Measurements from ENCODE around the gene DENND1A. TPM values are rescaled to one million over a fixed set of nuclear protein-coding genes. Genes with fewer than 3 reads are reported as not detected.
"Not testable (repeated sequence)": the region's sequence is repeated elsewhere in the genome, so short reads cannot be mapped to it uniquely, and the experiment has no call there.

The DENND1A gene
- polyA plus RNA-seq, 3 donors = 18.8 to 23.1 (median 20.9) TPM

DNA sequence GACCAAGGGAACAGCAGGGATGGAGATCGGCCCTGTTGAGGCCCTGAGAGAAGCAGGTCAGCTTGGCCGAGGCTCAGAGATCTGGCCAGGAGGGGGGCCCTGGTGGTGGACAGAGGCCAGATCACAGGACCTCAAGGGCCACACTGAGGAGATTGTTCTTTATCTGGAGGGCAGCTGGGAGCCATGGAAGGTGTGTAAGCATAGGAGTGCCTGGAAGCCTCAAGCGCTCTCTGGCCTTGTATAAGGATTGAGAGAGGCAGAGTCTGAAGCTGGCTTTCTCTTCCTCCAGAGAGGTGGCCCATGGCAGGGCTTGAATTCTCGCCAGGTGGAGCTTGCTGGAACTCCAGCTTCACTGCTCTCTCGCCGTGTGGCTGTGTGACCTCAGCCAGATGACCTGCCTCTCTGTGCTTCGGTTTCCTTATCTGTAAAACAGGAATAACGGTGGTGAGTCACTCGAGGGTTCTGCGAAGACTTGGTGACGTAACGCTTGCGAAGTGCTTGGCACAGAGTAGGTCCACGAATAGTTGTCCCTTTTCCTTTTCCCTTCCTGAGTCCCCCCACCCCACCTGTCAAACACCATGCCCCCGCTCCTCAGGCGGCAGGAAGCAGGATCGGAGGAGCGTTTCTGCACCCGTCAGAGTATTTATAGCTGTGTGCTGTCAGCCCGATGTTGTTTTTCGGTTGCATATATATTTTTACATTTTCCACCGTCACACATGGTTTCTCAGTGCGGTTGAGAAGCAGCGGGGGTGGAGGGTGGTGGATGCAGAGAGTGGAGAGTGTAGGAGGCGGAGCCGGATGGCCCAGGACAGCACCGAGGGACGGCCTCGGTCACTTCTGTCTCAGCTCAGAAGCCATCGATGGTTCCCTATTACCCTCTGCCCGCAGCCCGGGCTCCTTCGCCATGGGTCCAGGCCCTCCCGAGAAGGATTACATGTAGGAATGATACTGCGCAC is 590.9 kb downstream of the DENND1A start:
- no peak for DNase-seq (ENCODE audit: low read depth in 3 of 3, low spot score in 2 of 3)

DNA sequence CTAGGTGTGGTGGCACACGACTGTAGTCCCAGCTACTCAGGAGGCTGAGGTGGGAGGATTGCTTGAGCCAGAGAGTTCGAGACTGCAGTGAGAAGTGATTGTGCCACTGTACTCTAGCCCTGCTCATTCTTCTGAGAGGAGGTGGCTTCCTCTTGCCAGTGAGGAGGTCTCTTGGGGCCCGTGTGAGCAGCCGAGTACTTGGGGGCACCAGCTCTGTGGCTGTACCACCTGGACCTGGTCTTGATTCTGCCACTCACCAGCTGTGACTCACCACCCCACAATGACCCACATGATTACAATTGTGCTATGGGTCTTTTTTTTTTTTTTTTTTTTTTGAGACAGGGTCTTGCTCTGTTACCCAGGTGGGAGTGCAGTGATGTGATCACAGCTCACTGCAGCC is 592.0 kb downstream of the DENND1A start:
- DNase-seq (ENCODE audit: low read depth in 3 of 3, low spot score in 2 of 3) = no peak

DNA sequence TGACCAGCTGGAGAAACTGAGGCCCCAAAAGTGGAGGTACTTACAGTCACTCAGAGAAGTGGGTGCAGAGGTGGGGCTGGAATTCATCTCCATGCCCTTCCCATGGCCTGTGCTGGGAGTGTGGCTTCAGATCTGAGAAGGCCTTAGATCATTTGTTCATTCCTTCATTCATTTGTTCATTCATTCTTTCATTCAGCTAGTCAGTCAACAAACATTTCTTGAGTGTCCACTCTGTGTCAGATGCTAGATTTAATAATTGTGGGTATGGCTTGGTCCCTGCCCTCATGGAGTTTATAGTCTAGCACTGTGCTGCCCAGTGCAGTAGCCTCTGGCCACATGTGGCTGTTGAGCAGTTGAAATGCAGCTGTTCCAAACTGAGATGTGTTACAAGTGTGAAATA is 593.0 kb downstream of the DENND1A start:
- no peak for DNase-seq (ENCODE audit: low read depth in 3 of 3, low spot score in 2 of 3)

- no peak for DNase-seq (ENCODE audit: low read depth in 3 of 3, low spot score in 2 of 3)
Observed at GRCh38 chr9:123336449-123336848, 593.5 kb downstream of the DENND1A start.

GRCh38 chr9:123335986-123336329 is 594.0 kb downstream of the DENND1A start:
- no peak for DNase-seq (ENCODE audit: low read depth in 3 of 3, low spot score in 2 of 3)

DNA sequence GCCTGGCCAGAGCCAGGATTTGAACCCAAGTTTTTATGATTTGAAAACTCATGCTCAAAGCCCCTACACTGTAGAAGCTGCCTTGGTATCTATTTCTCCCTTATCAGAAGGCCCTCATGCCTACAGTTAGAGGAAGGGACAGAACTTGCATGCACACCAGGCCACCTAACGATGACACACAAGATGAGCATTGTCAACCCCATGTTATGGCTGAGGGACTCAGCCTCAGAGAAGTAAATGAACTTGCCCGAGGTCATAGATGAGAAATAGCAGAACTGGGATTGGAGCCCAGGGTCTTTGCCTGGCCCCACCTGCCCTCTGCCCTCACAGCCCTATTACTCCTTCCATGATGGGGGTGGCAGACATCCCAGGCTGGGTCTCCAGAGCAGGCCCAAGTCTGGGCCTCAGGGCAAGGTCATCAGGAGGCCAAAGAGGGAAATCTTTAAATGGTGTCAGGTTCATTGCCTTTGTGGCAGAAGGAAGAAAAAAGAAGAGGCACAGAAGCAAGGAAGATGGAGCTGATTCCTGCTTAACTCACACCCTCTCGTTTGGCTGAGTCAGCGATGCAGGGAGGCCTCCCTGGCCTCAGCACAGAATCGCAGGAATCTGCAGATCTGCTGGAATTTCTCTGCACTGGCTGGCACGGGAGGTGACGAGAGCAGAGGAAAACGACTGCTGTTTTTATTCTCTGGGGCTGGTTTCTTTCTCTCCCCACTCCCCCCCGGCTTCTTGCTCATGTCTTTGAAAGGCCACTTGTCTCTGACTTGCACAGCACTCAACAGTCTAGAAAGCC is 594.5 kb downstream of the DENND1A start:
- DNase-seq (ENCODE audit: low read depth in 3 of 3, low spot score in 2 of 3) = no peak

GRCh38 chr9:123334639-123335038 is 595.3 kb downstream of the DENND1A start:
- no peak for DNase-seq (ENCODE audit: low read depth in 3 of 3, low spot score in 2 of 3)

- DNase-seq (ENCODE audit: low read depth in 3 of 3, low spot score in 2 of 3) = not testable (repeated sequence)
Observed at GRCh38 chr9:123333058-123333669, 596.8 kb downstream of the DENND1A start.

DNA sequence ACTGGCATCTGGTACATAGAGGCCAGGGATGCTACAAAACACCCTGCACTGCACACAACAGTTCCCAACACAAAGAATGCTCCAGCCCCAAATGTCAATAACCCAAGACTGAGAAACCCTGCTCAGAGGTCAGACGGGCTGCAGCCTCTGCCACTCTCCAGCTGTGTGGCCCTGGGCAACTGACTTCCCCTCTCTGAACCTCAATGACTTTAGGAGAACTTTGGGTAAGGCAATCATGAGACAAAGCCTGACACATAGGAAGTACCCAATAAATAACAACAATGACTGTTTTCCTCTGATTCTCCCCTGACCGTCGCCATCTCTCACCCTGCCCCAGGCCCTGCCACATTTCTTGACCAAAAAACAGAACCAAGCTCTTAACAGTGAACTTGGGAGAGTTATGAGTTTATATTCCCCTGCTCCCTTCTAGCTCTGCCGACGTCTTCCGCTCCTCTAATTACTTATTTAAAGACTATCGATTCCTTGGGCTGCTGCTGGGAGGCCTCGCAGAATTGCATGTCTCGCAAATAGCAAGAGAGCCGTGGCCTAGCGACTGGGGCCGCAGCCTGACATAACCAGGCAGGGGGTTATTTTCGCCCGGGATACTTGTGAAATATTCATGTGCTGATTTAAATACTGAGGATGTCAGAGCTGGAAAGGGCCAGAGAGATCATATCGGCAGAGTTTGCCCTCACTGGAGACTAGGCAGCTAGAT is 598.4 kb downstream of the DENND1A start:
- no peak for DNase-seq (ENCODE audit: low read depth in 3 of 3, low spot score in 2 of 3)

Other genes starting within 250 kb of the DENND1A start
- gene LHX2, start 81.6 kb upstream of the DENND1A start, polyA plus RNA-seq (ENCODE audit: insufficient read length in 3 of 3) = under 1 TPM in 2 of 3 donors, not detected in 1; 0.38 to 0.43 TPM

Measured in right renal cortex interstitium (tissue), 3 donors.